ENCODE data around the gene USP9Y.

GRCh38 chrY:12729746-12730145, 28.7 kb downstream of the USP9Y start:
- TF ChIP-seq GATA3 (IDR thresholded peaks at IDR 0.05; ENCODE audit: low read depth, low read length), result no peak
- TF ChIP-seq GATA2 (IDR thresholded peaks at IDR 0.05; ENCODE audit: low read depth, low read length), result no peak
